K562 (cell line): Measurements from ENCODE around the gene PTPRG.

ENCODE experiments used
- CBFB ChIP-seq: sonication (generic); formaldehyde crosslinking; IDR thresholded peaks from 2 replicates; pipeline ENCODE4 v1.4.0; 2020; ENCODE audit warnings: mild to moderate bottlenecking, missing genetic modification reagents
- CTCF ChIP-seq, 3 experiments: IDR thresholded peaks in 2 of 3; conservative IDR thresholded peaks in 1 of 3; 2 replicates each; pipeline ENCODE4 v1.5.1; 2011 to 2012; ENCODE audit warnings: low read length in 3 of 3, mild to moderate bottlenecking in 3 of 3, control low read depth in 2 of 3, improper control_type of control experiment in 1 of 3, inconsistent platforms in 1 of 3, low read depth in 1 of 3, mixed read lengths in 1 of 3, moderate library complexity in 1 of 3; ENCODE audit not compliant: insufficient read depth in 2 of 3
- FIP1L1 ChIP-seq: fragments of 200-400 bp; formaldehyde crosslinking; IDR thresholded peaks from 2 replicates; pipeline ENCODE4 v1.6.1; 2018; ENCODE audit warnings: mild to moderate bottlenecking, low read depth, low read length; ENCODE audit not compliant: poor library complexity, severe bottlenecking
- TCF3 ChIP-seq: sonication (generic); formaldehyde crosslinking; IDR thresholded peaks from 2 replicates; pipeline ENCODE4 v1.4.0; 2020; ENCODE audit warnings: mild to moderate bottlenecking, missing genetic modification reagents
- TGIF2 ChIP-seq: sonication (generic); formaldehyde crosslinking; IDR thresholded peaks from 2 replicates; pipeline ENCODE4 v1.8.1; 2022; ENCODE audit warnings: mild to moderate bottlenecking, missing genetic modification reagents, moderate library complexity
- ZEB2 ChIP-seq: fragments of 450-650 bp; IDR thresholded peaks from 2 replicates; pipeline ENCODE4 v1.6.1; 2016
- TF ChIP-seq, protein P1 (sequence below): sonication (generic); formaldehyde crosslinking; IDR thresholded peaks from 2 replicates; pipeline ENCODE4 v1.4.0; 2020; ENCODE audit warnings: mild to moderate bottlenecking, missing genetic modification reagents

- TF ChIP-seq CTCF (IDR thresholded peaks at IDR 0.05 in 2 of 3, conservative IDR thresholded peaks at IDR 0.05 in 1 of 3; ENCODE audit: insufficient read depth in 2 of 3, low read depth in 1 of 3, low read length in 3 of 3) (no peak), CBFB (CRISPR knock-in tag) (no peak), TCF3 (no peak), ZEB2 (no peak), FIP1L1 (no peak), TGIF2 (no peak)
- TF ChIP-seq, protein P1, sequence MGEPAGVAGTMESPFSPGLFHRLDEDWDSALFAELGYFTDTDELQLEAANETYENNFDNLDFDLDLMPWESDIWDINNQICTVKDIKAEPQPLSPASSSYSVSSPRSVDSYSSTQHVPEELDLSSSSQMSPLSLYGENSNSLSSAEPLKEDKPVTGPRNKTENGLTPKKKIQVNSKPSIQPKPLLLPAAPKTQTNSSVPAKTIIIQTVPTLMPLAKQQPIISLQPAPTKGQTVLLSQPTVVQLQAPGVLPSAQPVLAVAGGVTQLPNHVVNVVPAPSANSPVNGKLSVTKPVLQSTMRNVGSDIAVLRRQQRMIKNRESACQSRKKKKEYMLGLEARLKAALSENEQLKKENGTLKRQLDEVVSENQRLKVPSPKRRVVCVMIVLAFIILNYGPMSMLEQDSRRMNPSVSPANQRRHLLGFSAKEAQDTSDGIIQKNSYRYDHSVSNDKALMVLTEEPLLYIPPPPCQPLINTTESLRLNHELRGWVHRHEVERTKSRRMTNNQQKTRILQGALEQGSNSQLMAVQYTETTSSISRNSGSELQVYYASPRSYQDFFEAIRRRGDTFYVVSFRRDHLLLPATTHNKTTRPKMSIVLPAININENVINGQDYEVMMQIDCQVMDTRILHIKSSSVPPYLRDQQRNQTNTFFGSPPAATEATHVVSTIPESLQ (CRISPR knock-in tag) = no peak
These were observed 342.7 kb downstream of the PTPRG start for GRCh38 chr3:61903931-61904657.
